Measurements from ENCODE around the gene SLC25A25. TPM values are rescaled to one million over a fixed set of nuclear protein-coding genes. Genes with fewer than 3 reads are reported as not detected.
"Not testable (repeated sequence)": the region's sequence is repeated elsewhere in the genome, so short reads cannot be mapped to it uniquely, and the experiment has no call there.

Gene SLC25A25
- total RNA-seq, 1 experiment from 2014 or later: 24.9 TPM

DNA sequence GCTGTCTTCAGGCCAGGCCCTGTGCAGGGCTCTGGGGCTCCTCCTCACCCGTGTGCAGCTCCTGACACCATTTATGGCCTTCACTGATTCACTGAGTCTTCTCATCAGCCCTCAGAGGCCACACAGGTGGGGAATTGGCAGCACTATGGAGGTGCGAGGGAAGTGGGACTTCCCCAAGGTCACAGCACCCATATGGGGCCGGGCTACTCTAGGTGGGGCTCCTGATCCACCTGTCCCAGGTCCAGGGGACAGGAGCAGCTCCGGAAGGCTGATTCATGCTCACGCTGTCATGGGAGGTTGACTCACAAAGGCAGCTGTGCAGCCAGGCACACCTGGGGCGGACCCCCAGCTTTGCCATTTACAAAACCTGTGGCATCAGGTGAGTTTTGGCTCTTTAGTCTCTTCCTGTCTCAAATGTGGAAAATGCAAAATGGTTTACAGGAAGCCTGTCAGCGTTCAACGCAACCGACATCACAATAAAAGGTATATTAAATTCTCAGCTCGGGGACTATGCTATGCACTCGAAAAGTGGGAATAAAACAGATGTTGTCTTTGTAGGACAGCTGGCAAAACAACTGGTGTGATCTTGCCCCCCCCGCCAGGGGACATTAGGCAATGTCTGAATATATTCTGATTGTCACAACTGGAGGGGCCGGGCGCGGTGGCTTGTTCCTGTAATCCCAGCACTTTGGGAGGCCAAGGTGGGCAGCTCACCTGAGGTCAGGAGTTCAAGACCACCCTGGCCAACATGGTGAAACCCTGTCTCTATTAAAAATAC is 15.9 kb upstream of the SLC25A25 start:
- peak; percentile 33 for DNase-seq (ENCODE audit: low read depth)

DNA sequence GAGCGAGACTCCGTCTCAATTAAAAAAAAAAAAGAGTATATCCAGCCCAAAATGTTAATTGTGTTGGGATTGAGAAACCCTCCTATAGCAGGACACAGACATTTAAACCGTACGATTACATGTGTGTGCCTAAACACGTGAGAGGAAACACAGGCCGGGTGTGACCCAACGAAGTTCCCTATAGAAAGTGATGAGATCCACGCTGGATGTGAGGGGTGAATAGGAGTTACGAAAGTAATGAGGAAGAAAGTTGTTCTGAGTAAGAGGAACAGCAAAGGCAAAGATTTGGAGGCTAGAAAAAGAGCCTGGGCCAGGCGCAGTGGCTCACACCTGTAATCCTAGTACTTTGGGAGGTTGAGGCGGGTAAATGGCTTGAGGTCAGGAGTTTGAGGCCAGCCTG is 14.5 kb upstream of the SLC25A25 start:
- no peak for DNase-seq (ENCODE audit: low read depth)

DNA sequence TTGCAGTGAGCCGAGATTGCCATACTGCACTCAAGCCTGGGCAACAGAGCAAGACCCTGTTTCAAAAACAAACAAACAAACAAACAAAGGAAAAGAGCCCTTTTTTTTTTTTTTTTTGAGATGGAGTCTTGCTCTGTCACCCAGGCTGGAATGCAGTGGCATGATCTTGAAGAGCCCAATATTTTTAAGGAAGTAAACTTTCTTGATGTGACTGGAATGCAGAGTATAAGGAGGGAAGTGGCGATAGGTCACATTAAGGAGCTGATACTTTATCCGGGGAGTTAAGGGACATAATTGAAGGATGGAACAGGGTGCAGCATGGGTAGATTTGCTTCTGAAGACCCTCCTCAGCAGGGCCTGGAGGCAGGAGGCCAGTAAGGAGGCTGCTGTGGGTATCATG is 13.9 kb upstream of the SLC25A25 start:
- DNase-seq (ENCODE audit: low read depth): no peak

DNA sequence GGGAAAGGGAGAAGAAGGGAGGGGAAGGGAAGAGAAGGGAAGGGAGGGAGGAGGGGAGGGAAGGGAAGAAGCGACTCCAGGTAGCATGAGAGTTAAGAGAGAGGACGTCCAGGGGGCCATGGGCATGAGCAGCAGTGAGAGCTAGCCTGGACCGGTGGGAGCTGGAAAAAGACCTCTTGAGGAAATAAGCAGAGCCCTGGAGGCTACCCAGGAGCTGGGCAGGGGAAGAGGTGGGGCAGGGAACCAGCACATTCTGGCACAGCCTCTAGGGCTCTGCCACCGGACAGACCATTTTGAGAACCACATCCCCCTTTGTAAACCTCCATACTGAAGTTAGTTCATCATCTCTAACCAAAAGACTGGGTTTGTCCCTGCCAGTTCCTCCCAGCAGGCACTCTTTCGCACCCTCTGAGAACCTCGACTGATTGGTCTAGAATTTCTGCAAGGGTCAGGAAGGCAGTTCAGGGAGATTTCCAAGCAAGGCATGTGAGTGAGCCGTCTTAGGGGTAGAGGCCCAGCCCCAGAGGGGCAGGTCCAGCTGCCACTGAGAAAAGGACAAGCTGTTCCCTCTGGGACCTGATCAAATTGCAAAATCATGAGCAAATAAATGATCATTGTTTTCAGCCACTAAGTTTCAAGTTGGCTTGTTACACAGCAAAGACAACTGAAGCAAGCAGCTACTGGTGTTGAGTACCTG is 12.5 kb upstream of the SLC25A25 start:
- DNase-seq (ENCODE audit: low read depth): peak; percentile 60

DNA sequence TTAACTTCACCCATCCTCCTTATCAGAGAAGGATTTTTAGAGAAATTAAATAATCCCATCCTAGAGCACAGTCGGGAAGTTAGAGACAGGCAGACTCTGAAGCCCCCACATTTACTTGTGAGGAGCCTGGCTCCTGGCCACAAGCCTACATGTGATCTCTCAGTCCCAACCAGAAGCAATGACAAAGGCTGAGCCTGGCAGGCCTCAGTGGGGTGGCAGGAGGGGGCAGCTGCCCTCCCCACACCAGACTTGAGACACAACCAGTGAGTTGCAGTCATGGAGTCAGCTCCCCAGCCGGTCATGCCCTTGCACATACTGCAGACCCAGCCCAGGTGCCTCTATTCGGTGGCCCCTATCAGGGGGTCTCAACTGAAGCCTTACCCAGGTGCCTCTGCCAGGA is 11.9 kb upstream of the SLC25A25 start:
- no peak for DNase-seq (ENCODE audit: low read depth)

DNA sequence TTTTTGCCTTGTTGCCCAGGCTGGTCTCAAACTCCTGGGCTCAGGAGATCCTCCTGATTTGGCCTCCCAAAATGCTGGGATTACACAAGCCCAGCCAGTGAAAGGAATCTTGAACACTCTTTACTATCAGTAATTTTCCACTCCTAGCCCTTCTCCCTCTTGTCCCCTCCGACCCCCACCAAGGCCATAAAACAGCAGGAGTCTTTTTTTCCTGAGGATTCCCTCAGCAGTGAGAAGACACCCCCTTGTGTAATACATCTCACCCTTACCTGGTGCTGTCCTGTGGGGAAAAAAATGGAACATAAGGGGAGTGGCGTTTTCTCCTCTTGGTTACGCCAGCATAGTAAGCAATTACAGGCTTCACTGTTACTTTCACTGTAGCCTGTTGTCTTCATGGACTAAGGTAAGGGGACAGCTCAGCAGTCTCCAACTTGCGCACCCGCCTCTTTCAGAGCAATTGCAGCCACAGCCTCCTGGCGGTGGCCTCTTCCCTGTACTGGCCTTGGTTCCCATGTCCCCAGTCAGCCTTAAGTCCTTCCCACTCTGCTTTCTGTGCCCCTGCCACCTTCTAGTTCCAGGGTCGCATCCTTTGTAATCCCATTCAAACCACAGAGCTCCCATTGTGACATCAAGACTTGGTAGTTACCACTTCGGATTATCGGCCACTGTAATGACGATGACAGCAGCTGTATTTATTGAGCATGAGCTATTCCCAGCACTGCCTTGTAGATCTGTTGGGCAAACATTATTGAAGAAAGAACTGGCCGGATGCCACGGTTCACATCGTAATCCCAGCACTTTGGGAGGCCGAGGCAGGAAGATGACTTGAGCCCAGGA is 10.9 kb upstream of the SLC25A25 start:
- DNase-seq (ENCODE audit: low read depth): no peak

DNA sequence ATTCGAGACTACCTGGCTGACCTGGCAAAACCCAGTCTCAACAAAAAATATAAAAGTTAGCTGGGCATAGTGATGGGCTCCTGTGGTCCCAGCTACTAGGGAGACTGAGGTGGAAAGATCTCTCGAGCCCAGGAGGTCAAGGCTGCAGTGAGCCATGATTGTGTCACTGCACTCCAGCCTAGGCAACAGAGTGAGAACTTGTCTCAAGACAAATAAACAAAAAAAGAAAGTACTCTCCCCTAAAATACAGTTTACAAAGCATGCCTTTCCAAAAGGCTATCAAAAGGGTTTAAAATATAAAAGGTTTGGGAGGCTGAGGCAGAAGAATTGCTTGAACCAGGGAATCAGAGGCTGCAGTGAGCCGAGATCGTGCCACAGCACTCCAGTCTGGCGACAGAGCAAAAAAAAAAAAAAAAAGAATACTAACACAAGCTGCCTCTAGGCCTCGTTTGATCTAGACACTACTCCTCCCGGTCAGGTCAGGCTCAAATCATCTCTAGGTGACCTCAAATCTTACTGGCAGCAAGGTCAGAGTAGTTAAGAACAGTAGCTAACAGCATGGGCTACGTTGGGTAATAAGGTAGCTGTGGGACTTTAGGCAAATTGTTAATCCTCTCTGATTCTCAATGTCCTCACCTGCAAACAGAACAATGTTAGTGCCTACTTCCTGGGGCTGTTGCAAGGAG is 10.2 kb upstream of the SLC25A25 start:
- no peak for DNase-seq (ENCODE audit: low read depth)

DNA sequence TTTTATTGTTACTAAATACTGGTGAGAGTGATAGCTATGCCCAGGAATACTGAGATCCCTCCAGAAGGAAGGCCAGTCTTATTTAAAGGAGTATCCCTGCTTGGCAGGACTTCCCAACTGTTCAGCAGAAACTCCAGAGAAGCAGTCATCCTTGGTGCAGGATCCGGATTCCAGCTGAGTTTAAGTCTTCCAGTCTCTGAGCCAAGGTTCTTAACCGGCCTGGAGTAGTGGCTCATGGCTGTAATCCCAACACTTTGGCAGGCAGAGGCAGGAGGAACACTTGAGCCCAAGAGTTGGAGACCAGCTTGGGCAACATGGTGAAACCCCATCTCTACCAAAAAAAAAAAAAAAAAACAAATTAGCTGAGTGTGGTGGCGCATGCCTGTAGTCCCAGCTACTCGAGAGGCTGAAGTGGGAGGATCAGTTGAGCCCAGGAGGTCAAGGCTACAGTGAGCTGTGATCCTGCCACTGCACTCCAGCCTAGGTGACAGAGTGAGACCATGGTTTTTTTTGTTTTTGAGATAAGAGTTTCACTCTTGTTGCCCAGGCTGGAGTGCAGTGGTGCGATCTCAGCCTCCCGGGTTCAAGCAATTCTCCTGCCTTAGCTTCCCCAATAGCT is 8.6 kb upstream of the SLC25A25 start:
- no peak for DNase-seq (ENCODE audit: low read depth)

DNA sequence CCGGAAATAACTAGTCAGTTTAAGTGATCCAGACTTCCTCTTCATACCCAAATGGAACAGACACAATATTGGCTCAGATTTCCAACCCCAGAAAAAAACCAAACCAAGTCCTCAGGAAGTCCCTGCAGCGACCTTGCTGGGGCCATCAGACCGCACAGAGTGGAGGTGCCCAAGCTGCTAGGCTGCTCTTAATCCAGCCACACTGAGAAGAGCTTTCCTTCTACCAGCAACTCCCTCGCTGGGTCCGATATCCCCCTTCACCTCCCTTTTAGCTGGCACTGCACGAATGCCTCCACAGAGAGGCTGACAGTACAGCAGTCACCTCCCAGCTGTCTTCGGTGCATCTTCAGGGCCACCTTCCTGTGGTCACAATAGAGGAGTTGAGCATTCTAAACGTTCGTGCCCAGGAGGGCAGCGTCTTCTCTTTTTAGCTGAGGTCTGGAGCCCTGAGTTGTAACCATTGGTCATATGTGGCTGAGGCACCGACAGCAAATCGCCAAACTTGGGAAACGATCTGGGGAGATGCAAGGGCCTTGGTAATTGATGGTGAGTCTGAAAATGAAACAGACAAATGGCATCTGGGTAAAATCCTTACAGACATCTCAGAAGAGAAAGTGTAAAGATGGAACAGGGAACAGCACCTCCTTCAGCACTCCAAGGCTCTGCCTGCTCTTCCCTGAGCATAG is 6.6 kb upstream of the SLC25A25 start:
- DNase-seq (ENCODE audit: low read depth): no peak

DNA sequence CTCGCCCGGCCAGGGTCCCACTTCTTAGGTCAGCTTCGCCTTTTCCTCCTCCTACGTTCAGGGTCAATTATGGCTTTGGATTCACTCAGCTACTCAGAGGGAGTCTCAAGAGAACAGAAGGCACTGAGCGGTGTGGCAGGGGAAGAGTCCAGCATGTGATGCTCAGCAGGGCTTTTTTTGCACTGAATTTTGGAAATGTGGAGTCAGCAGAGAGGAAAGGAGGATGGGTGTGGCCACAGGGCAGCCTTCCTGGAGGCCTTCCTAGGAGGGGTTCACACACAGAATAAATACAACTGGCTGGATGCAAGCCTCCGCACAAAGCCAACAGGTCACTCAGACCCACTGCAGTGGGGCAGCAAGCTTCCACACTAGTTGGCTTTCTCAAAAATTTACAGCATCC is 5.8 kb upstream of the SLC25A25 start:
- no peak for DNase-seq (ENCODE audit: low read depth)

DNA sequence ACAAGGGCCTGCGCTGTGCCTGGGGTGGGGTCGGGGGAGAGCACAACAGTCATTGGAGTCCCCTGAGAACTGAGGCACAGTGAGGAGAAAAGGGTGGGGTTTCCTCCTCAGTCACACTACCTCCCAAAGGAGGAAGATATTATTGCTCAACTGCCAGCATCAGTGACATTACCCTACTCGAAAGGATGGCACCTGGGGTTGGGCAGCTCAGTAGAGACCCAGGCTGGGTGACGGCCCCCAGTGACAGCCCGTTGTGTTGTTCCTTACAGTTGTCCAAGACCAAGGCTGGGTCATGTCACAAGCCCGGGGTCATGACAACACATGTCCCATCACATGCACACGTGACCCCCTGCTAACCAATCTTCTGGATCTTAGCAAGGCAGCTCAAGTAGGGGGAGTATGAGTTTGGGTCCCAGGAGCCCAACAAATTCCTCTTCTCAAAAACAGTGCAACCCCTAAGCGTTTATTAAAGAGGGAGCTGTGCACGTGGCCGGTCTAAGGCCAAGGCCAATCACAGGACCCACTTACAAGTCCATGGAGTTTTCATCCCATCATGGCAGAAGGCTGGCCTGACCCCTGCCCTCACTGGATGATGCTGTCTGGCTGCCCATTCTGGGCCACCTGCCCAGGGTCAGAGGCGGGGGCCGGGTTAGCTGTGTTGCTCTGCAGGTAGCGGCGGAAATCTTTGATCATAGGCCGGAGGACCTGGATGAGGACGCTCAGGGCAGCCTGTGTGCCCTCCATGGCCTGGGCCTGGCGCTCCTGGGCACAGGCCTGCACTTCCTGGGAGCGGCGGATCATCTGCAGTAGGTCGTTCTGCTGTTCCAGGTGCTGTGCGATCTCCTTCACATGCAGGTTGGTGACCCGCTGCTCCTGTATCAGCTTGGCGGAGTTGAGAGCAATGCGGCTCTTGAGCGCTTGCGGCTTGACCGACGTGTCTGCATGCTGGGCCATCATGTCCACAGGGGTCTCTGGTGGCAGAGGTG is 4.9 kb upstream of the SLC25A25 start:
- no peak for DNase-seq (ENCODE audit: low read depth)

DNA sequence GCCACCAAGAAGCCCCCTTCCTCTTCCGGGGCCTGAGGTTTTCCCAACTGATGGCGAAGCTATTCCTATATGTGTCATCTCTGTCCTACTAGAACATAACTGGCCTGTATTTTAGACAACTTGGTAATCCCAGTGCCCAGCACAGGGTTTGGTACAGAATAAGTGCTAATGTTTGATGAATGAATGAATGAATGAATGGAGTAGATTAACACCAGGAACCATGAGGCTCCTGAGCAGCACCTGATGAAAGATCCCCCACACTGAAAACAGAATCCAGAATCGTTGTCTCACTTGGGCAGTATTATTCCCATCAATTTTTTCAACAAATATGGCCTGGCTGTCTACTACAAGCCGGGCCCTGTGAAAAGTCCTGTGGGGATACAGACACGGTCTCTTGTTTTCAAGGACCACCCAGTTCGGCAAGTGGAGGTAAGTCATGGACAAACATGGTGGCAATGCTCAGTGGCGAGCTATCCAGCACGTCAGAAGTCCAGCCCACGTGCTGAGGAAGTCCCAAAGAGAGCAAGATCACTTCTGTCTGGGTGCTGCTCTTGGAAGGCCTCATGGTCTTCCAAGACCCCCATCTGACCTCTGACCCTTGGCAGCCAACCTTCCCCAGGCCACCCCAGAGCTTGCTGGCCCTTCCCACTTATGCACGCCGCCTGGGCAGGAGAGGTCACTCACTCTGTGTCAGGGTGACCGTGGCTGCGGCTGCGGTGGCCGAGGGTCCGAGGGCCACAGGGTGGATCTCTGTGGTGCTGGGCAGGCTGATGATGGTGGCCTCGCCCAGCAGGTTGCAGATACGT is 1.9 kb upstream of the SLC25A25 start:
- no peak for DNase-seq (ENCODE audit: low read depth)

DNA sequence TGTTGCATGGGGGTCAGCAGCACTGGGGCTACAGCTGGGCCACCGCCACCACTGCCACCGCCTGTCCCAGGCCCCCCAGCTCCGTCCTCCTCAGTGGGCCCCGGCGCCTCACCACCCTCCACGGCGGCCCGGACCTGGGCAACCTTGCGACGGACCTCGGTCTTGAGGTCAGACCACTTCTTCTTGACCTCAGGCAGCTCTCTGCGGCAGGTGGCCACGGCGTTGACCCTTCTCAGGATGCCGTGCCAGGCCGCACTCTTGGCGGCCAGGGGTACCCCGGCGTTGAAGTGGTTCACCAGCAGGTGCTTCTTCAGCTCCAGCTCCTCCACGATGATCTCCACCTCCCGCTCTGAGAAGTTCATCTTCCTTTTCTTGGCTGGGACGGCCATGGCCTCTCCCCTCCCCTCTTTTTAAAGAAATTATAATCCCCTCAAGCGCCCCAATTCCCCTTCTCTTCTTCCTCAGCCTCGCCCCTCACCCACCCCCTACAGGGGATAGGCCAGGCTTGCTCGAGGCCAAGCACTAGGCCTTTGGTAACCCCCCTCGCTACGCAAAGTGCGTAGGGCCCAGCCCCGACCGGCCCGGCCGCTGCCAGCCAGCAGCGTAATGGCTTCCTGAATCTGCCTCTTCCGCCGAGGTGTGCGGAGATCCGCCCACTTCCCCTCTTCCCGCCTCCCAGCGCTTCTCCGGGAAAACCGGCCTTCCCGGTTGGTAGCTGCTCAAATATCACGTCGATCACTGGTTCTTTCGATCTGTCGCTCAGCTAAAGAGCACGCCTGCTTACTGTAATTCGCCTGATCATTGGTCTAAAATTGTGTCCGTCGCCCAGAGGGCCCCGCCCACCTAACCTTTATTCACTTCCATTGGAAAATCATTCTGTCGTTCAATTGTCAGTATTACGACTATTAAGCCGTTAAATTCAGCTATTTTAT is 1.1 kb upstream of the SLC25A25 start, which contains the start of gene NAIF1:
TSS of gene NAIF1 (minus strand) at position 608 of the 932 bp plus-strand sequence. CDS start at position 389, 219 bp downstream.
- DNase-seq (ENCODE audit: low read depth): peak; percentile 99

DNA sequence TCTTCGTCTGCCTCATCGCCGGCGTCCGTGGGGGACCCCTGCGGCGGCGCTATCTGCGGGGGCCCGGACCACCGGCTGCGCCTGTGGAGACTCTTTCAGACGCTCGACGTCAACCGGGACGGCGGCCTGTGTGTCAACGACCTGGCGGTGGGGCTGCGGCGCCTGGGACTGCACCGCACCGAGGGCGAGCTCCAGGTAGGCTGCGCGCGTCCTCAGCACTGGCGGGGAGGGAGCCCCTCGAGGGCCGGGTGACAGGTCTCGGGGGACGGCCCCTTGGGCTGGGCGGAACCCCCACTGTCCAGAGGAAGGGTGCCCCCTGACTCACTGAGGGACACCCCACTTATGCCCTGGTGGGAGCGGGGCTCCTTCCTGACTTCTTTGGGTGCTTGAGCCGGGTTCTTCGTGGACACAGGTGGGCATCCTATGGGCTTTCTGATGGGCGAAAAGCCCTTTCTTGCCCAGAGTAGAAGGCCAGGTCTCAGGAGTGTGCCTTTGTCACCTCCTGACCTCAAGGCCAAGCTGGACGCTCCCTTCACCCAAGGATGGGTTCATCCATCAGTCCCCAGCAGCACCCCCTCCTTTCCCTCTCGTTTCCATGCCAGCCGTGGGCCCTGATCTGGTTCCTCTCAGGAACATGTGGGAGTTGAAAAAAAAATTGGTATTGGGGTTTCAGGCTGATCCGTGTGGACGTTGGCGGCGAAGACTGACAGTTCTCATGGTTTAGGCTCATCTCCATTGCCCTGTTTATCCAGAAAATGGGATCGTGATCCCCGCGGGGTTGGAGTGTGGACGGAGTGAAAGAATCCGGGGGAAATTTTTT is 564 bp downstream of the SLC25A25 start:
- no peak for DNase-seq (ENCODE audit: low read depth)

DNA sequence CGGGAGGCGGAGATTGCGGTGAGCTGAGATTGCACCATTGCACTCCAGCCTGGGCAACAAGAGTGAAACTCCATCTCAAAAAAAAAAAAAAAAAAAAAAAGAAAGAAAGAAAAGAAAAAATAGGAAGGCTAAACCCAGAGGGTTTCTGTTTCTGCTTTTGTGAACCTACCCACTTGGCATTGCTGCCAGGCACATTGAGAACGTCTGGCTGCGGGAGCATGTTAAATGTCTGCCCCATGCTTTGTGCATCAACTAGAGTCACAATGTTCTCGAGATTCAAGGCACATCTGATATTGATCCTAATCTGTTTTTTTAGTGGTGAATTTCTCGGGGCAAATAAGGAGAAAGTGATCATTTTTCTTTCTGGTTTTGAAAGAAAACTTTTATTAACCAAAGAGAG is 2.8 kb downstream of the SLC25A25 start:
- no peak for DNase-seq (ENCODE audit: low read depth)

DNA sequence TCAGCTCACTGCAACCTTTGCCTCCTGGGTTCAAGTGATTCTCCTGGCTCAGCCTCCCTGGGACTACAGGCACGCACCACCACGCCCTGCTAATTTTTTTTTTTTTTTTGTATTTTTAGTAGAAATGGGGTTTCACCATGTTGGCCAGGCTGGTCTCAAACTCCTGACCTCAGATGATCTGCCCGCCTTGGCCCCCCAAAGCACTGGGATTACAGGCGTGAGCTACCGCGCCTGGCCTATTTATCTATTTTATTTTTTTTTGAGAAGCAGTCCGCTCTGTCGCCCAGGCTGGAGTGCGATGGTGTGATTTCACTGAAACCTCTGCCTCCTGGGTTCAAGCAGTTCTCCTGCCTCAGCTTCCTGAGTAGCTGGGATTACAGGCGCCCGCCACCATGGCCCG is 3.4 kb downstream of the SLC25A25 start:
- DNase-seq (ENCODE audit: low read depth): not testable (repeated sequence)

Measured in LHCN-M2 (cell line).